ENCODE results near the gene KIF5C.

KIF5C gene

DNA sequence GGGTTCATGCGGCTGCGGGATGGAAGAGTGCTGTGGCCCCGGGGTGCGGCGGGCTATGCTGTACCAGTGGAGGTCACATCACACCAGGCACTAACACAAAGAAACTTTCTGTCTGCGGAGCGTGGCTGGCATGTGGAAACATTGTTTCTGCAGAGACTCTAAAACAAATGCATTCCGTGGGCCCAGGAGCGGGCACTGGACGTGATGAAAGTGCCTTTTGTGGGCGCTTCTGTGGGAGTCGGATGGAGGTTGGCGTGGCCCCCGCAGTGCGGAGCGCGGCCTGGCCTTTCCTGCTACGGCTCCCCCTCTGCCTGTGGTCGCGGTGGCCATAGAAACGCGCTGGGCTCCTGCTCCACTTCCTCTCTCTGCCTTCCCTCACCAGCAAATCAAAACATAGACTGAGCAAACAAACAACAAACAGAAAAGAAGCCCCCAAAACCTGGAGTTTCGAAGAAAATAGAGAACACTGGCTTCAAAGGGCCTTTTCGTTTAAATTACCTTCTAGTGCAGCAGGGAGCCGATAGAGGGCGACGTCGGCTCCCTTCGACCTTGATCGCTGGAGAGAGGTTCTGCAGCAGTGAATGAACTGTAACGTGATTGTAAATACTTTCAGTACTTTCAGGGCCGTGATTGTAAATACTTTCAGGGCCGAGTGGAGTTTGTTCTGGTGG, 51.4 kb downstream of the KIF5C start:
- no peaks in the 10 kb centered on the region for H3K36me3 ChIP-seq (ENCODE audit: insufficient read depth, low read length)
- no peak overlapping the region for H3K9ac ChIP-seq (ENCODE audit: low read length)
- no peaks in the 10 kb centered on the region for H3K27me3 ChIP-seq (ENCODE audit: control insufficient read depth in 1 of 2, insufficient read depth in 2 of 2, low read length in 2 of 2)
- no peaks in the 10 kb centered on the region for H3K4me1 ChIP-seq (ENCODE audit: insufficient read depth, low read length)
- H3K9me3 ChIP-seq (ENCODE audit: low read length), result no peaks in the 10 kb centered on the region
- H3K27ac ChIP-seq (ENCODE audit: low read depth, low read length), result no peak overlapping the region
- H3K4me3 ChIP-seq (ENCODE audit: low read depth in 1 of 2, low read length in 2 of 2), result no peak overlapping the region

DNA sequence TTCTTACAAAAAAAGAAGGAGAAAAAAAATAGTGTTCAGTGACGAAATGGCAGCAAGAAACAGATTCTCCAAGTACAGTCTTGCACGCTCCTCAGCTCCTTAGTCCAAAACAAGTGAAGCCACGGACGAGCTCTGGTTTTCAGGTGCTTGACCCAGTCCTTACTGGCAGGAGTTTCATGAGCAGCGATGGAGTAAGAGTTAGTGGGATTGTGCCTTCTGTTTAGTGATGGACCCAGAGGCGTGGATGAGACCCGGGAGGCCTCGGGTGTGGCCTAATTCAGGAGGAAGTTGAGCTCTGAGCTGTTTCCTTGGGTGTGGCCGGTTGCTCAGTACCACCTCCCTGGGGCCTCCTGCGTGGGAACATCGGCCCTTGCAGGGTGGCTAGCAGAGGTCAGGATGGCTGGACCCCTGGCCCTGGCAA, 52.0 kb downstream of the KIF5C start:
- no peak overlapping the region for H3K9ac ChIP-seq (ENCODE audit: low read length)

GRCh38 chr2:148928395-148928794, 53.4 kb downstream of the KIF5C start:
- Histone ChIP-seq H3K36me3 (ENCODE audit: insufficient read depth, low read length) (no peaks in the 10 kb centered on the region), H3K4me3 (ENCODE audit: low read depth in 1 of 2, low read length in 2 of 2) (no peak overlapping the region), H3K27ac (ENCODE audit: low read depth, low read length) (no peak overlapping the region), H3K9ac (ENCODE audit: low read length) (no peak overlapping the region), H3K9me3 (ENCODE audit: low read length) (no peaks in the 10 kb centered on the region), H3K4me1 (ENCODE audit: insufficient read depth, low read length) (no peaks in the 10 kb centered on the region), H3K27me3 (ENCODE audit: control insufficient read depth in 1 of 2, insufficient read depth in 2 of 2, low read length in 2 of 2) (no peaks in the 10 kb centered on the region)

More for the DNA sequence above, 52.0 kb downstream of the KIF5C start:
- H3K36me3 ChIP-seq (ENCODE audit: insufficient read depth, low read length), result no peaks in the 10 kb centered on the region
- no peaks in the 10 kb centered on the region for H3K27me3 ChIP-seq (ENCODE audit: control insufficient read depth in 1 of 2, insufficient read depth in 2 of 2, low read length in 2 of 2)
- H3K4me3 ChIP-seq (ENCODE audit: low read depth in 1 of 2, low read length in 2 of 2), result no peak overlapping the region
- H3K9me3 ChIP-seq (ENCODE audit: low read length), result no peaks in the 10 kb centered on the region
- H3K27ac ChIP-seq (ENCODE audit: low read depth, low read length), result no peak overlapping the region
- H3K4me1 ChIP-seq (ENCODE audit: insufficient read depth, low read length), result no peaks in the 10 kb centered on the region

- no peaks in the 10 kb centered on the region for H3K4me1 ChIP-seq (ENCODE audit: insufficient read depth, low read length)
- no peak overlapping the region for H3K27ac ChIP-seq (ENCODE audit: low read depth, low read length)
- H3K9me3 ChIP-seq (ENCODE audit: low read length), result no peaks in the 10 kb centered on the region
- no peak overlapping the region for H3K9ac ChIP-seq (ENCODE audit: low read length)
- no peaks in the 10 kb centered on the region for H3K27me3 ChIP-seq (ENCODE audit: control insufficient read depth in 1 of 2, insufficient read depth in 2 of 2, low read length in 2 of 2)
- no peak overlapping the region for H3K4me3 ChIP-seq (ENCODE audit: low read depth in 1 of 2, low read length in 2 of 2)
- no peaks in the 10 kb centered on the region for H3K36me3 ChIP-seq (ENCODE audit: insufficient read depth, low read length)
Measured at GRCh38 chr2:148930046-148930775, 55.2 kb downstream of the KIF5C start.

DNA sequence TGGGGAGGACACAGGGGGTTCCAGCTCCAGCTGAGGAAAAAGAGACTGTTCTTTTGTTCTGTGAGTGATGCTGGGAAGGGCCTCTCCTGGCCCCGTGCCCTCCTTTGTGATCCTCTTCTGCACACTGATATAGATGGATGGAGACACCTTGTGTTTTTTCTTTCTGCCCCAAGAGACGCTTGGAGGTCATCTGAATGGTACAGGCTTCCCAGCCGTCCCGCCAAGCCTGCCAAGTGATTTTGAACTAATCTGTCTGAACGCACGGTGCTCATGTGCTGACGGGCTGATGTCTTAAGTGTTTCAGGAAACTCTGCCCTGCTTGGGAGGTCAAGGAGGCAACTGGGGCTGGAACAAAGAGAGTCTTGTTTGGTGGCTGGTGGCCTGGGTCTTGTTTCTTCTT, 57.5 kb downstream of the KIF5C start:
- no peak overlapping the region for H3K4me3 ChIP-seq (ENCODE audit: low read depth in 1 of 2, low read length in 2 of 2)
- H3K27ac ChIP-seq (ENCODE audit: low read depth, low read length), result no peak overlapping the region
- no peaks in the 10 kb centered on the region for H3K27me3 ChIP-seq (ENCODE audit: control insufficient read depth in 1 of 2, insufficient read depth in 2 of 2, low read length in 2 of 2)
- no peaks in the 10 kb centered on the region for H3K4me1 ChIP-seq (ENCODE audit: insufficient read depth, low read length)
- no peaks in the 10 kb centered on the region for H3K9me3 ChIP-seq (ENCODE audit: low read length)
- no peaks in the 10 kb centered on the region for H3K36me3 ChIP-seq (ENCODE audit: insufficient read depth, low read length)
- no peak overlapping the region for H3K9ac ChIP-seq (ENCODE audit: low read length)

- H3K27ac ChIP-seq (ENCODE audit: low read depth, low read length), result no peak overlapping the region
- no peak overlapping the region for H3K9ac ChIP-seq (ENCODE audit: low read length)
- H3K9me3 ChIP-seq (ENCODE audit: low read length), result no peaks in the 10 kb centered on the region
- H3K4me1 ChIP-seq (ENCODE audit: insufficient read depth, low read length), result no peaks in the 10 kb centered on the region
- H3K27me3 ChIP-seq (ENCODE audit: control insufficient read depth in 1 of 2, insufficient read depth in 2 of 2, low read length in 2 of 2), result no peaks in the 10 kb centered on the region
- H3K36me3 ChIP-seq (ENCODE audit: insufficient read depth, low read length), result no peaks in the 10 kb centered on the region
- no peak overlapping the region for H3K4me3 ChIP-seq (ENCODE audit: low read depth in 1 of 2, low read length in 2 of 2)
Measured at GRCh38 chr2:148933456-148933855, 58.4 kb downstream of the KIF5C start.

DNA sequence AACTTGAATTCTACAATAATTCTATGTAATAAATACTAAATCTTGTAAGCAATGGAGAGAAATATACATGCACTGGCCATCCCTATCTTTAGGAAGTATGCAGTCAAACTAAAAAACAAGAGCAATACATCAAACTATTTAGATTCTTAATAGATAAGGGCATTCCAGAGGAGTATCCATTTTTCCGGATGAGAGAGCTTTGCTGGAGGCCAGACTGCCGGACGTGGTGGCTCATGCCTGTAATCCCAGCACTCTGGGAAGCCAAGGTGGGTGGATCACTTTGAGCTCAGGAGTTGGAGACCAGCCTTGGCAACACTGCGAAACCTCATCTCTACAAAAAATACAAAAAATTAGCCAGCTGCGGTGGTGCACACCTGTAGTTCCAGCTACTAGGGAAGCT, 60.8 kb downstream of the KIF5C start:
- H3K27ac ChIP-seq (ENCODE audit: low read depth, low read length), result no peak overlapping the region
- no peaks in the 10 kb centered on the region for H3K4me1 ChIP-seq (ENCODE audit: insufficient read depth, low read length)
- no peak overlapping the region for H3K4me3 ChIP-seq (ENCODE audit: low read depth in 1 of 2, low read length in 2 of 2)
- H3K9ac ChIP-seq (ENCODE audit: low read length), result no peak overlapping the region
- H3K36me3 ChIP-seq (ENCODE audit: insufficient read depth, low read length), result no peaks in the 10 kb centered on the region
- no peaks in the 10 kb centered on the region for H3K9me3 ChIP-seq (ENCODE audit: low read length)
- H3K27me3 ChIP-seq (ENCODE audit: control insufficient read depth in 1 of 2, insufficient read depth in 2 of 2, low read length in 2 of 2), result no peaks in the 10 kb centered on the region

DNA sequence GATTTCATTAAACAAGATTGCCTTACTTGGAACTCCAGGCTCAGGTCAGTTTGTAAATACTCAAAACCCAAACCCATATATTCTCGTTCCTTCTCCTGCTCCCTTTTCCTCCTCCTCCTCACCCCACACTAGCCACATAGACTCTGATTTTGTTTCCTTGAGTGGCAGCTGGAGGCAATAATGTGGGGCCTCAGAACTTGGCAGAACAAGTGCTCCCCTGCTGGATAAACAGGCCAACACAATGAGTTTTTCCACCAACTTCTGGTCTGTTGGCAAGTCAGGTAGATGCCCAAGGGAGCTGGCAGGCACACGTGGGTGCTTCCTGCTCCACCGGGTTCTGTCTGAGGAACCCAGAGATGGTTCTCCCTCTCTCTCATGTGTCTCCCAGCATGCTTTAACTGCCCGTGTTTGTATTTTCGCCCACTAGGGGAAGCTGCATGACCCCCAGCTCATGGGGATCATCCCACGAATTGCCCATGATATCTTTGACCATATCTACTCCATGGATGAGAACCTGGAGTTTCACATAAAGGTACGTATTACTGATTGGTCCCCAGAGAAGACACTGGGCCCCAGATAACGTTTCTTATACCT, 61.9 kb downstream of the KIF5C start:
- Histone ChIP-seq H3K27me3 (ENCODE audit: control insufficient read depth in 1 of 2, insufficient read depth in 2 of 2, low read length in 2 of 2) (no peaks in the 10 kb centered on the region), H3K36me3 (ENCODE audit: insufficient read depth, low read length) (no peaks in the 10 kb centered on the region), H3K4me1 (ENCODE audit: insufficient read depth, low read length) (no peaks in the 10 kb centered on the region), H3K9me3 (ENCODE audit: low read length) (no peaks in the 10 kb centered on the region), H3K9ac (ENCODE audit: low read length) (no peak overlapping the region), H3K4me3 (ENCODE audit: low read depth in 1 of 2, low read length in 2 of 2) (no peak overlapping the region), H3K27ac (ENCODE audit: low read depth, low read length) (no peak overlapping the region)

- Histone ChIP-seq H3K9me3 (ENCODE audit: low read length) (no peaks in the 10 kb centered on the region), H3K4me1 (ENCODE audit: insufficient read depth, low read length) (no peaks in the 10 kb centered on the region), H3K9ac (ENCODE audit: low read length) (no peak overlapping the region), H3K27me3 (ENCODE audit: control insufficient read depth in 1 of 2, insufficient read depth in 2 of 2, low read length in 2 of 2) (no peaks in the 10 kb centered on the region), H3K36me3 (ENCODE audit: insufficient read depth, low read length) (no peaks in the 10 kb centered on the region), H3K4me3 (ENCODE audit: low read depth in 1 of 2, low read length in 2 of 2) (no peak overlapping the region), H3K27ac (ENCODE audit: low read depth, low read length) (no peak overlapping the region)
Measured at GRCh38 chr2:148939271-148939670, 64.2 kb downstream of the KIF5C start.

- Histone ChIP-seq H3K9ac (ENCODE audit: low read length) (no peak overlapping the region), H3K27me3 (ENCODE audit: control insufficient read depth in 1 of 2, insufficient read depth in 2 of 2, low read length in 2 of 2) (no peaks in the 10 kb centered on the region), H3K9me3 (ENCODE audit: low read length) (no peaks in the 10 kb centered on the region), H3K27ac (ENCODE audit: low read depth, low read length) (no peak overlapping the region), H3K36me3 (ENCODE audit: insufficient read depth, low read length) (no peaks in the 10 kb centered on the region), H3K4me3 (ENCODE audit: low read depth in 1 of 2, low read length in 2 of 2) (no peak overlapping the region), H3K4me1 (ENCODE audit: insufficient read depth, low read length) (no peaks in the 10 kb centered on the region)
Measured at GRCh38 chr2:148943097-148943496, 68.1 kb downstream of the KIF5C start.

GRCh38 chr2:148944536-148944935, 69.5 kb downstream of the KIF5C start:
- no peaks in the 10 kb centered on the region for H3K4me1 ChIP-seq (ENCODE audit: insufficient read depth, low read length)
- no peak overlapping the region for H3K27ac ChIP-seq (ENCODE audit: low read depth, low read length)
- H3K9ac ChIP-seq (ENCODE audit: low read length), result no peak overlapping the region
- H3K4me3 ChIP-seq (ENCODE audit: low read depth in 1 of 2, low read length in 2 of 2), result no peak overlapping the region
- no peaks in the 10 kb centered on the region for H3K9me3 ChIP-seq (ENCODE audit: low read length)
- H3K27me3 ChIP-seq (ENCODE audit: control insufficient read depth in 1 of 2, insufficient read depth in 2 of 2, low read length in 2 of 2), result no peaks in the 10 kb centered on the region
- H3K36me3 ChIP-seq (ENCODE audit: insufficient read depth, low read length), result no peaks in the 10 kb centered on the region
